WTC11 (cell line): ENCODE data around the gene SLC23A2. TPM values are rescaled to one million over a fixed set of nuclear protein-coding genes. Genes with fewer than 3 reads are reported as not detected.

Experiments
- ATAC-seq: fragments of 200-7000 bp; cut with Tn5 transposase; 2 replicates; pipeline ENCODE4 v1.10.0; 2021; ENCODE audit warnings: mild to moderate bottlenecking, moderate library complexity
- CTCF ChIA-PET: fragments of 300-600 bp; sonication (Branson Sonifier 250); formaldehyde crosslinking; loops from one replicate; lab custom pipeline; 2021; ENCODE audit warnings: antibody characterized with exemption; lab: Charles Lee
- POLR2A ChIA-PET: fragments of 350-600 bp; sonication (Branson Sonifier 250); formaldehyde crosslinking; loops from one replicate; lab custom pipeline; 2021; ENCODE audit warnings: antibody characterized with exemption; lab: Charles Lee
- DNase-seq: peaks from one replicate; pipeline ENCODE4 v3.0.0; 2021; ENCODE audit warnings: low spot score
- H3K27ac Mint-ChIP-seq: 2 replicates; pipeline ENCODE4 v1.8.0; 2021; ENCODE audit warnings: mixed read lengths
- H3K27me3 Mint-ChIP-seq: 2 replicates; pipeline ENCODE4 v1.8.0; 2021; ENCODE audit warnings: low read depth, mild to moderate bottlenecking, moderate library complexity, mixed read lengths
- H3K36me3 Mint-ChIP-seq: 2 replicates; pipeline ENCODE4 v1.8.0; 2021; ENCODE audit warnings: mixed read lengths
- H3K4me1 Mint-ChIP-seq: 2 replicates; pipeline ENCODE4 v1.8.0; 2022; ENCODE audit warnings: mixed read lengths
- H3K4me3 Mint-ChIP-seq: 2 replicates; pipeline ENCODE4 v1.8.0; 2021; ENCODE audit warnings: mild to moderate bottlenecking, moderate library complexity, mixed read lengths
- H3K9me3 Mint-ChIP-seq: 2 replicates; pipeline ENCODE4 v1.8.0; 2021; ENCODE audit warnings: mixed read lengths
- ATF3 ChIP-seq: sonication (generic); formaldehyde crosslinking; conservative IDR thresholded peaks from 2 replicates; pipeline ENCODE4 v1.8.1; 2022; ENCODE audit warnings: mild to moderate bottlenecking, missing genetic modification reagents
- CBFB ChIP-seq: sonication (generic); formaldehyde crosslinking; IDR thresholded peaks from 2 replicates; pipeline ENCODE4 v1.8.1; 2022; ENCODE audit warnings: mild to moderate bottlenecking, low read depth, missing genetic modification reagents
- CREB1 ChIP-seq: sonication (generic); formaldehyde crosslinking; IDR thresholded peaks from 2 replicates; pipeline ENCODE4 v1.8.0; 2023; ENCODE audit warnings: mild to moderate bottlenecking, missing genetic modification reagents
- E2F4 ChIP-seq: sonication (generic); formaldehyde crosslinking; IDR thresholded peaks from 2 replicates; pipeline ENCODE4 v1.8.1; 2022; ENCODE audit warnings: low read depth, mild to moderate bottlenecking, moderate library complexity, missing genetic modification reagents, borderline replicate concordance
- ELF4 ChIP-seq: sonication (generic); formaldehyde crosslinking; IDR thresholded peaks from 2 replicates; pipeline ENCODE4 v1.8.1; 2022; ENCODE audit warnings: low read depth, mild to moderate bottlenecking, moderate library complexity, missing genetic modification reagents
- FOXP4 ChIP-seq: sonication (generic); formaldehyde crosslinking; IDR thresholded peaks from 2 replicates; pipeline ENCODE4 v1.8.0; 2022; ENCODE audit warnings: mild to moderate bottlenecking, missing genetic modification reagents
- HMGXB4 ChIP-seq: sonication (generic); formaldehyde crosslinking; IDR thresholded peaks from 2 replicates; pipeline ENCODE4 v1.8.1; 2023; ENCODE audit warnings: mild to moderate bottlenecking, moderate library complexity, missing genetic modification reagents
- JAZF1 ChIP-seq: fragments of 250-450 bp; sonication (Bioruptor Pico); IDR thresholded peaks from 2 replicates; pipeline ENCODE4 v1.9.0; 2021; ENCODE audit warnings: moderate library complexity, mild to moderate bottlenecking, inconsistent platforms
- JUN ChIP-seq: sonication (generic); formaldehyde crosslinking; IDR thresholded peaks from 2 replicates; pipeline ENCODE4 v1.8.0; 2023; ENCODE audit warnings: mild to moderate bottlenecking, missing genetic modification reagents
- MLX ChIP-seq: sonication (generic); formaldehyde crosslinking; IDR thresholded peaks from 2 replicates; pipeline ENCODE4 v1.8.1; 2023; ENCODE audit warnings: mild to moderate bottlenecking, missing genetic modification reagents, moderate library complexity
- MXD4 ChIP-seq: fragments of 250-450 bp; sonication (Bioruptor Pico); IDR thresholded peaks from 2 replicates; pipeline ENCODE4 v1.8.0; 2021; ENCODE audit warnings: mild to moderate bottlenecking, moderate library complexity, borderline replicate concordance
- NFYB ChIP-seq: sonication (generic); formaldehyde crosslinking; conservative IDR thresholded peaks from 2 replicates; pipeline ENCODE4 v1.8.0; 2022; ENCODE audit warnings: low read depth, missing genetic modification reagents
- NR2C2 ChIP-seq: sonication (generic); formaldehyde crosslinking; IDR thresholded peaks from 2 replicates; pipeline ENCODE4 v1.8.0; 2022; ENCODE audit warnings: mild to moderate bottlenecking, missing genetic modification reagents
- PRRX2 ChIP-seq: fragments of 250-450 bp; sonication (Bioruptor Pico); IDR thresholded peaks from 2 replicates; pipeline ENCODE4 v1.8.0; 2021; ENCODE audit warnings: mild to moderate bottlenecking
- RELA ChIP-seq: sonication (generic); formaldehyde crosslinking; IDR thresholded peaks from 2 replicates; pipeline ENCODE4 v1.8.1; 2022; ENCODE audit warnings: missing genetic modification reagents, mild to moderate bottlenecking, borderline replicate concordance
- ZBTB21 ChIP-seq: sonication (generic); formaldehyde crosslinking; IDR thresholded peaks from 2 replicates; pipeline ENCODE4 v1.8.1; 2023; ENCODE audit warnings: mild to moderate bottlenecking, missing genetic modification reagents, borderline replicate concordance
- ZNF263 ChIP-seq: sonication (generic); formaldehyde crosslinking; IDR thresholded peaks from 2 replicates; pipeline ENCODE4 v1.8.1; 2022; ENCODE audit warnings: low read depth, mild to moderate bottlenecking, moderate library complexity, missing genetic modification reagents
- ZNF416 ChIP-seq: fragments of 250-450 bp; sonication (Bioruptor Pico); IDR thresholded peaks from 2 replicates; pipeline ENCODE4 v1.9.0; 2021; ENCODE audit warnings: mild to moderate bottlenecking, inconsistent platforms
- ZNF532 ChIP-seq: fragments of 250-450 bp; sonication (Bioruptor Pico); IDR thresholded peaks from 2 replicates; pipeline ENCODE4 v1.9.0; 2021; ENCODE audit warnings: mild to moderate bottlenecking, borderline replicate concordance
- ZNF671 ChIP-seq: fragments of 250-450 bp; sonication (Bioruptor Pico); IDR thresholded peaks from 2 replicates; pipeline ENCODE4 v1.8.0; 2021; ENCODE audit warnings: mild to moderate bottlenecking
- total RNA-seq: library from RNA; stranded (reverse); gene quantifications from 3 replicates; pipeline ENCODE4 v1.2.3, GENCODE V29; 2021

The SLC23A2 gene
- total RNA-seq, 1 experiment from 2014 or later = 14.5 TPM

- TF ChIP-seq ZNF532 (CRISPR knock-in tag) (no peak), MXD4 (CRISPR knock-in tag) (no peak), MLX (CRISPR knock-in tag) (no peak), ZNF263 (CRISPR knock-in tag) (no peak), ZBTB21 (CRISPR knock-in tag) (no peak), E2F4 (CRISPR knock-in tag) (no peak), RELA (CRISPR knock-in tag) (no peak), NR2C2 (no peak)
Measured at GRCh38 chr20:5040345-5040744, 39.0 kb upstream of the SLC23A2 start (continued).

- DNase-seq (no peak), ATAC-seq (no peak)
- no peaks in the 10 kb centered on the region for H3K27me3 Mint-ChIP-seq
- TF ChIP-seq ZNF263 (CRISPR knock-in tag) (no peak), JAZF1 (no peak), NFYB (CRISPR knock-in tag) (no peak), PRRX2 (CRISPR knock-in tag) (no peak), CREB1 (CRISPR knock-in tag) (no peak)
- H3K9me3 Mint-ChIP-seq = no peaks in the 10 kb centered on the region
- ChIA-PET POLR2A (no interaction called here), CTCF (interaction anchor here (1.1 to 1.2 kb wide), 2 partner anchors 17 to 183 kb away, joined by 3 to 4 read pairs; no protein-coding TSS in a partner anchor)
- no peaks in the 10 kb centered on the region for H3K36me3 Mint-ChIP-seq
- H3K4me3 Mint-ChIP-seq = no peak overlapping the region
- H3K27ac Mint-ChIP-seq = no peak overlapping the region
- no peaks in the 10 kb centered on the region for H3K4me1 Mint-ChIP-seq
Measured at GRCh38 chr20:5039889-5040288, 38.6 kb upstream of the SLC23A2 start.

- Mint-ChIP-seq H3K36me3 (no peaks in the 10 kb centered on the region), H3K4me1 (no peaks in the 10 kb centered on the region)
- POLR2A ChIA-PET = interaction anchor here (0.7 kb wide), 1 partner anchor 60 kb away, joined by 5 read pairs; no protein-coding TSS in a partner anchor
- TF ChIP-seq ATF3 (CRISPR knock-in tag) = no peak
- no peak for TF ChIP-seq ZNF416
- no peak for TF ChIP-seq JUN (CRISPR knock-in tag)
- no peak for TF ChIP-seq ELF4 (CRISPR knock-in tag)
- no peak for TF ChIP-seq FOXP4 (CRISPR knock-in tag)
- TF ChIP-seq RELA (CRISPR knock-in tag) = no peak
- no peak for TF ChIP-seq CBFB (CRISPR knock-in tag)
- TF ChIP-seq ZNF671 (CRISPR knock-in tag) = no peak
- no peak for TF ChIP-seq HMGXB4 (CRISPR knock-in tag)
- TF ChIP-seq MXD4 (CRISPR knock-in tag) = no peak
- TF ChIP-seq, all 79 proteins: peak for 0
- CTCF ChIA-PET = interaction anchor here (0.7 to 1.0 kb wide), 2 partner anchors 18 to 144 kb away, joined by 3 to 5 read pairs; no protein-coding TSS in a partner anchor
- Mint-ChIP-seq H3K27ac (no peak overlapping the region), H3K27me3 (no peaks in the 10 kb centered on the region), H3K9me3 (no peaks in the 10 kb centered on the region), H3K4me3 (no peak overlapping the region)
- DNase-seq (no peak), ATAC-seq (no peak)
Measured at GRCh38 chr20:5039255-5039657, 37.9 kb upstream of the SLC23A2 start.
